Measurements from ENCODE around the gene DOCK2.

The DOCK2 gene

DNA sequence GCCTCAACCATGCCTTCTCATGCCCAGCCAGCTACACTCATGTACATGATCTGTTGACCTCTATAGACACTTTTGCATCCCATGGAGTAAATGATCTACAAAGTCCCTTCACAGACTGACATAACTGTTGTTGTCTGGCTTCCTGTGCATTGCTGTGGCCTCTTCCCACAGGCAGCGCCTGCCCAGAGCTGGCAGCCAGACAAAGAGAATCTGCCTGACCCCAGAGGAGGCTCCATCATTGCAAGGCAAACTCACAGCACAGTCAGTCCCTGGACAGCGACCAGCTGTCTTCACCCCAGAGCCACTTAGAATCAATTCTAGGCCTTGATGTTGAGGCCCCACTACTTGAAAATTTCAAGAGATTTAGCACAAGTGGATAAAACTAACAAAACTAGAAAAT, 277.7 kb downstream of the DOCK2 start:
- H2AFZ ChIP-seq (ENCODE audit: low read depth, low read length, severe bottlenecking), result no peak overlapping the region
- H4K20me1 ChIP-seq (ENCODE audit: low read depth, low read length), result 0 out of 2 replicates have a peak, but pooled peaks cover 3% of the 10 kb centered on the region
- no peak overlapping the region for H3K9ac ChIP-seq (ENCODE audit: low read length)
- TF ChIP-seq, protein P1, sequence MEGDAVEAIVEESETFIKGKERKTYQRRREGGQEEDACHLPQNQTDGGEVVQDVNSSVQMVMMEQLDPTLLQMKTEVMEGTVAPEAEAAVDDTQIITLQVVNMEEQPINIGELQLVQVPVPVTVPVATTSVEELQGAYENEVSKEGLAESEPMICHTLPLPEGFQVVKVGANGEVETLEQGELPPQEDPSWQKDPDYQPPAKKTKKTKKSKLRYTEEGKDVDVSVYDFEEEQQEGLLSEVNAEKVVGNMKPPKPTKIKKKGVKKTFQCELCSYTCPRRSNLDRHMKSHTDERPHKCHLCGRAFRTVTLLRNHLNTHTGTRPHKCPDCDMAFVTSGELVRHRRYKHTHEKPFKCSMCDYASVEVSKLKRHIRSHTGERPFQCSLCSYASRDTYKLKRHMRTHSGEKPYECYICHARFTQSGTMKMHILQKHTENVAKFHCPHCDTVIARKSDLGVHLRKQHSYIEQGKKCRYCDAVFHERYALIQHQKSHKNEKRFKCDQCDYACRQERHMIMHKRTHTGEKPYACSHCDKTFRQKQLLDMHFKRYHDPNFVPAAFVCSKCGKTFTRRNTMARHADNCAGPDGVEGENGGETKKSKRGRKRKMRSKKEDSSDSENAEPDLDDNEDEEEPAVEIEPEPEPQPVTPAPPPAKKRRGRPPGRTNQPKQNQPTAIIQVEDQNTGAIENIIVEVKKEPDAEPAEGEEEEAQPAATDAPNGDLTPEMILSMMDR (IDR thresholded peaks at IDR 0.05; ENCODE audit: insufficient read depth, low read length, poor library complexity, severe bottlenecking), result no peak
- TF ChIP-seq EZH2phosphoT487 (conservative IDR thresholded peaks at IDR 0.05; ENCODE audit: low read length), result no peak
- no peak overlapping the region for H3K27ac ChIP-seq (ENCODE audit: low read depth, low read length)
- no peaks in the 10 kb centered on the region for H3K9me3 ChIP-seq (ENCODE audit: insufficient read depth, low read length)
- H3F3A ChIP-seq (ENCODE audit: insufficient read depth), result no peaks in the 10 kb centered on the region
- H3K4me2 ChIP-seq (ENCODE audit: low read depth, low read length, poor library complexity, severe bottlenecking), result no peak overlapping the region
- H3K9me2 ChIP-seq (replicated peaks; ENCODE audit: insufficient read depth, low read length), result no peaks in the 10 kb centered on the region
- no peaks in the 10 kb centered on the region for H3K79me2 ChIP-seq (ENCODE audit: insufficient read depth, low read length)
- no peaks in the 10 kb centered on the region for H3K27me3 ChIP-seq (ENCODE audit: low read length)
- no peaks in the 10 kb centered on the region for H3K36me3 ChIP-seq (ENCODE audit: low read length)
- H3K4me3 ChIP-seq (ENCODE audit: insufficient read depth, low read length, poor library complexity, severe bottlenecking), result no peak overlapping the region

DNA sequence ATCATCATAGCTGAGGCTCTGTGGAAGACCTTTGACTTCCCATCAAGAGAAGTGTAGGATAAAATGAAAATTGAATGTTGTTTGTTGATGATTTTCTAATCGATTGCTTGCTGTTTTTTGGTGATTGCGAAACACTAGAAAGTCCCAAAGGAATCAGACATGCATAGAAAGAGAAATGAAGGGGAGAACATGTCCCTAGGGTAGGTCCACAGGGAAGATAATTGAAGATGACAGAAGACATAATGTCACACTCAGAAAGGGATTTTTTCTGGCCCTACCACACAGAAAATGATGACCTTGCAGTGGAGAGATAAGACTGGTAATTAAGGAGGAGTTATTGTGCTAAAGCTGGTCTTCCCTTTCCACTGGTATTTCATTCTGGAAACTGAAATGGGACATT, 280.4 kb downstream of the DOCK2 start:
- Histone ChIP-seq H3K4me2 (ENCODE audit: low read depth, low read length, poor library complexity, severe bottlenecking) (no peak overlapping the region), H3K36me3 (ENCODE audit: low read length) (no peaks in the 10 kb centered on the region), H3K27me3 (ENCODE audit: low read length) (no peaks in the 10 kb centered on the region), H3F3A (ENCODE audit: insufficient read depth) (no peaks in the 10 kb centered on the region), H2AFZ (ENCODE audit: low read depth, low read length, severe bottlenecking) (no peak overlapping the region), H3K9me2 (replicated peaks; ENCODE audit: insufficient read depth, low read length) (no peaks in the 10 kb centered on the region), H4K20me1 (ENCODE audit: low read depth, low read length) (peaks cover 9% of the 10 kb centered on the region; the same call in 1 of the 2 replicates), H3K27ac (ENCODE audit: low read depth, low read length) (no peak overlapping the region), H3K9ac (ENCODE audit: low read length) (no peak overlapping the region), H3K79me2 (ENCODE audit: insufficient read depth, low read length) (no peaks in the 10 kb centered on the region), H3K4me3 (ENCODE audit: insufficient read depth, low read length, poor library complexity, severe bottlenecking) (no peak overlapping the region), H3K9me3 (ENCODE audit: insufficient read depth, low read length) (no peaks in the 10 kb centered on the region)
- TF ChIP-seq EZH2phosphoT487 (conservative IDR thresholded peaks at IDR 0.05; ENCODE audit: low read length), result no peak
- TF ChIP-seq, protein P1 (IDR thresholded peaks at IDR 0.05; ENCODE audit: insufficient read depth, low read length, poor library complexity, severe bottlenecking), result no peak

DNA sequence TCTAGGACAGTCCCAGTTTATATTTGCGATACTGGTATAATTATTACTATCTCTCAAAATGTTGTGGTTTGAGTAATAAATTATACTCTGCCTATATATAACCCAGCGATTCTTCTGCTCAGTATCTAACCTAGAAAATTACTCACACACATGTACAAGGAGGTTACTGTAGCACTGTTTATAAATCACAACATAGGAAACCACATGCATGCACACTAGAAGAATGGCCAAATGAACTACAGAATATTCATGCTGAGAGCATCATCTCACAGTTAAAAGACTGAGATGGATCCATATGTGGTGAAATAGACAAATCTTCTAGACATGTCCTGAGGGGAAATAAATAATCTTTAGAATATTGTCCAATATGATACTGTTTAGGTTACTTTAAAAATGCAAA, 281.2 kb downstream of the DOCK2 start:
- Histone ChIP-seq H3K79me2 (ENCODE audit: insufficient read depth, low read length) (no peaks in the 10 kb centered on the region), H3K27me3 (ENCODE audit: low read length) (no peaks in the 10 kb centered on the region), H3K4me2 (ENCODE audit: low read depth, low read length, poor library complexity, severe bottlenecking) (no peak overlapping the region), H4K20me1 (ENCODE audit: low read depth, low read length) (peaks cover 9% of the 10 kb centered on the region; the same call in 1 of the 2 replicates), H3K9me2 (replicated peaks; ENCODE audit: insufficient read depth, low read length) (no peaks in the 10 kb centered on the region), H3K36me3 (ENCODE audit: low read length) (no peaks in the 10 kb centered on the region), H3K4me3 (ENCODE audit: insufficient read depth, low read length, poor library complexity, severe bottlenecking) (no peak overlapping the region), H3K9ac (ENCODE audit: low read length) (no peak overlapping the region), H3K27ac (ENCODE audit: low read depth, low read length) (no peak overlapping the region), H3K9me3 (ENCODE audit: insufficient read depth, low read length) (no peaks in the 10 kb centered on the region), H2AFZ (ENCODE audit: low read depth, low read length, severe bottlenecking) (no peak overlapping the region), H3F3A (ENCODE audit: insufficient read depth) (no peaks in the 10 kb centered on the region)
- TF ChIP-seq, protein P1 (IDR thresholded peaks at IDR 0.05; ENCODE audit: insufficient read depth, low read length, poor library complexity, severe bottlenecking), result no peak
- TF ChIP-seq EZH2phosphoT487 (conservative IDR thresholded peaks at IDR 0.05; ENCODE audit: low read length), result no peak
